Lower leg skin (tissue), 3 donors: ENCODE results near the gene GMCL2.

Experiments used
- POLR2A ChIP-seq, 2 donors: fragments of 450-650 bp; IDR thresholded peaks; one replicate each; pipeline ENCODE4 v1.6.1; 2016 to 2017; ENCODE audit warnings: antibody characterized with exemption in 2 of 2, mild to moderate bottlenecking in 1 of 2, moderate library complexity in 1 of 2
- TF ChIP-seq, protein P1 (sequence below), 3 donors: fragments of 450-650 bp; IDR thresholded peaks; one replicate each; pipeline ENCODE4 v1.5.1; 2016; ENCODE audit warnings: antibody characterized with exemption in 3 of 3, mild to moderate bottlenecking in 3 of 3, moderate library complexity in 2 of 3

DNA sequence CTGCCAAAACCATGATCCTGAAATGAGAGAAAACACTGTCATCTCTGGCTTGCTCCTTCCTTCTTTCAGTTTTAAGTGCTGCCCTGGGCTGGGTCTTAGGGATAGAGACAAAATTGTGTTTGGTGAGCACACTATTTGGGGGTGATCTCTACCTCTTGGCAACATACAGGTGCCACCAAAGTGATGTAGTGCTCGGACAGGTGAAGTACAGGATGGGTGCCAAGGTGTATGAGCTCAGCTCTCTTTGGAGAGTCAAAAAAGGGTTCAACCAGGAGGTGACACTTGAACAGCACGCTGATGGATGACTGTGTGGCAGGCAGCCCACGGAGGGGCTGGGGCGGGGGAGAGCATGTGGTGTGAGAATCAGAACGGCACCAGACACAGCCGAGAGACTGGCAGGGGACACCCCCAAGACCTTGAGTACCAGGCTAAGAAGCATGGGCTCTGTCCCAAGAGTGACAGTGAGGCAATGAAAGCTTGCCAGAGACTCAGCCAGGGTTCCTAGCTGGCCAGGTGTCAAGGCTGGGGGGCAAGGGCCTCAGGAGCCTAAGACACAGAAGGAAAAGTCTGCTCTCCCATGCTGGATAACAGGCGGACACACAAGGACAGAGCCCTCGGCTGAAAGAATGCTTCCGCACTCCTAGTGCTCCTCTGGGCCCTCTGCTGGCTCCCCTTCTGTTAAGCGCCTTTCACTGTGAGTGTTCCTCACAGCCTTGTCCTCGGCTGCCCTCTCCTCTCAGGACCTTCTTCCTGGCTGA is 36.0 kb downstream of the GMCL2 start:
- TF ChIP-seq POLR2A (IDR thresholded peaks at IDR 0.05) = no peak
- TF ChIP-seq, protein P1, sequence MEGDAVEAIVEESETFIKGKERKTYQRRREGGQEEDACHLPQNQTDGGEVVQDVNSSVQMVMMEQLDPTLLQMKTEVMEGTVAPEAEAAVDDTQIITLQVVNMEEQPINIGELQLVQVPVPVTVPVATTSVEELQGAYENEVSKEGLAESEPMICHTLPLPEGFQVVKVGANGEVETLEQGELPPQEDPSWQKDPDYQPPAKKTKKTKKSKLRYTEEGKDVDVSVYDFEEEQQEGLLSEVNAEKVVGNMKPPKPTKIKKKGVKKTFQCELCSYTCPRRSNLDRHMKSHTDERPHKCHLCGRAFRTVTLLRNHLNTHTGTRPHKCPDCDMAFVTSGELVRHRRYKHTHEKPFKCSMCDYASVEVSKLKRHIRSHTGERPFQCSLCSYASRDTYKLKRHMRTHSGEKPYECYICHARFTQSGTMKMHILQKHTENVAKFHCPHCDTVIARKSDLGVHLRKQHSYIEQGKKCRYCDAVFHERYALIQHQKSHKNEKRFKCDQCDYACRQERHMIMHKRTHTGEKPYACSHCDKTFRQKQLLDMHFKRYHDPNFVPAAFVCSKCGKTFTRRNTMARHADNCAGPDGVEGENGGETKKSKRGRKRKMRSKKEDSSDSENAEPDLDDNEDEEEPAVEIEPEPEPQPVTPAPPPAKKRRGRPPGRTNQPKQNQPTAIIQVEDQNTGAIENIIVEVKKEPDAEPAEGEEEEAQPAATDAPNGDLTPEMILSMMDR (IDR thresholded peaks at IDR 0.05) = no peak
